GM19193 (cell line): Measurements from ENCODE around the gene KCNJ15.

Experiments
- POLR2A ChIP-seq: IDR thresholded peaks from 4 replicates; pipeline ENCODE4 v1.6.1; 2011; ENCODE audit not compliant: insufficient read depth, insufficient read length; ENCODE audit errors: extremely low read depth

Gene KCNJ15

DNA sequence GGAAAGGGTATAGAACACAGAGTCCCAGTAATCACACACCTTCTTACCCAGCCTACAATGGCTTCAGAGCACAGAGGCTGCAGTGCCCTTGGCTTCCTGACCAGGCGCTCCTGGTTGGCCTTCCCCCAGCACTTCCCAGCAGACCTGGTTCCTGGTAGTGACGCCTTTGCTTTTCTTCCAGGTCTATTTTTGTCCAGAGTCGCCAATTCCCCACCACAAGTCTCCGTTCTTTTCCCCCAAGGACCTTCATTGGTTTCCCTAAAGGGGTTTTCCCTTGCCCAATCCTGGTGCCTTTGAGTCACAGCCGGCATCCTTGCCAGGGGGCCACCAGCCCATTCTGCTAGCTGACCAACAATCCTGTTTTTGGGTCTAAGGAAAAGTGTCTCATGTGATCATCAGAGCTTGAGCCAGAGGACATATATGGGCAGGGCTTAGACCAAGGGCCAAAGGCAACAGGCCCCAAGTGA lies 84.8 kb downstream of the KCNJ15 start:
- no peak for TF ChIP-seq POLR2A

DNA sequence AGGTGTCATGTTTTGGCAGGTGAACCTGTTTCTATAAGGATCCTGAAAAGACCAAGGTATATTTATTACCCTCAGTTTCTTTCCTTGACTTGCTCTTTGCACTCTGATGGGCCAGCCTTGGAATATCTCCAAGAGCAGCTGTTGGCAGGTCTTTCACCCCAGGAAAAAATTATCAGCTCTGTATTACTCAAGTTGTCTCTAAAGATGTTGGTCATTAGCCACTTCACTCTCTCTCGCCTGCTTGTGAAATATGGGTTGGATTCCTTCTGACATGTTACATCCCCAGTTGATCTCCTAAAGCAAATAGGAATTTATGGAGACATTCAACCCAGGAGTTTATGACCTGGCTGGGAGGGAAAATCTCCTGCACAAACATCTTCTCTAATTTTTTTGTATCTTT lies 85.9 kb downstream of the KCNJ15 start:
- no peak for TF ChIP-seq POLR2A

DNA sequence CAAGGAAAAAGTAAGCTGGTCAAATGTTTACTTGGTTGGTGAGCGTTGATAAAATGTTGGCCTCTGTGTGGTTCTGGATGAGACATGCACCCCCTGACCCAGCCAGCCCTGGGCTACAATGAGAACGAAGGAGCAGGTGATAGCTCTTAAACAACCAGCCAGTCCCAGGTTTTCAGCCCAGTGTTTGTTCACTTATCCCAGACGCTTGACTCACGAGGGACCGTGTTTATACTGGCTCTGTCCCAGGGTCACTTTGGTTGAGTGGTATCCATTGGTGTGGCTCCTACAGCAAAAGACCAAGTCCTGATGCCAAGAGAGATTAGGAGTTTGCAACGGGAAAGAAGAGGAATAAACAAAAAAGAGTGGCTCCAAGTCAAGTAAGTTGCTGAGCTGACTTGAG lies 86.9 kb downstream of the KCNJ15 start:
- TF ChIP-seq POLR2A: no peak

DNA sequence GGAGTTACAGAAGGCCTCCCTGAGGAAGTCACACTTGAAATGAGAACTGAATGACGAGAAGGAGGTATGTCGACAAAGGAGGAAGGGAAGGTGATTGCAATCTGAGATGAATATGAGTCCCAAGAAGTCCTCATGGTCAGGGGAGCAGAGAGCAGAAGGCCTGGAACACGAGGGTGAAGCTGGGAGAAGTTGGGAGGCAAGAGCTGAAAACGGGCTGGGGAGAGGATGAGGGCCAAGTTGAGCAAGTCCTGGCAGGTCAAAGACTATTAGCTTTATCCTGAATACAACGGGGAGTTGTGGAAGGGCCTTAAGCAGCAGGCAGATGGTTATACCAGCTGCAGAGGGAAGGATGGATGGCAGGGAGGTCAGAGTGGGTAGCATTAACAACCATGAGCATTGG lies 89.5 kb downstream of the KCNJ15 start:
- TF ChIP-seq POLR2A: no peak

DNA sequence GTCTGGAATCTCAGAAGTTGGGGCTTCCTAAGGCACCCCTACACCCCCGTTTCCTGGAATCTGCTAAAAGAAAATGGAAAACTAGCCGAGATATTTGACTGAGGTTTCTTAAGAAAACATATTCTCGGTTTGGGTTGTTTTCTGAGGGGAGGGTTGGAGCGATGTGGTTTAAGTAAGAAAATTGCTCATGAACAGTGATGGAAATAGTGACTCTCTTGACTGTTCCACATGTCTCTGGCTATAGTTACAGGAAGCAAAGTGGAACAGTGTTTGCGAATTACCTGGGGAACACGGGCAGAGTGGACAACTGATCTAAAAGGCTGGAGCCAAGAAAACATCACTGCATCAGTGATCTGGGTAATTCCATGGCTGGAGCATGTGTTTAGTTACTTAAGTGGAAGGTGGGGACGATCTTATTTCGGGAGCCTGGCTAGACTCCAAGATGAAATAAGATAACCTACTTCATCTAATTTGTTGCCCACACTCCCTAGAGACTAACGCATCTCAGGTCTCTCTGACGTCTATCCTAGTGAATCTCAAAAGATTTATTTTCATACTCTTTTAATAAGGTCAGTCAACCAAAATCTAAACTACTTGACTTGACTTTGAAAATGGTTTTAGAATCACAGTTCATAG lies 92.4 kb downstream of the KCNJ15 start:
- no peak for TF ChIP-seq POLR2A

DNA sequence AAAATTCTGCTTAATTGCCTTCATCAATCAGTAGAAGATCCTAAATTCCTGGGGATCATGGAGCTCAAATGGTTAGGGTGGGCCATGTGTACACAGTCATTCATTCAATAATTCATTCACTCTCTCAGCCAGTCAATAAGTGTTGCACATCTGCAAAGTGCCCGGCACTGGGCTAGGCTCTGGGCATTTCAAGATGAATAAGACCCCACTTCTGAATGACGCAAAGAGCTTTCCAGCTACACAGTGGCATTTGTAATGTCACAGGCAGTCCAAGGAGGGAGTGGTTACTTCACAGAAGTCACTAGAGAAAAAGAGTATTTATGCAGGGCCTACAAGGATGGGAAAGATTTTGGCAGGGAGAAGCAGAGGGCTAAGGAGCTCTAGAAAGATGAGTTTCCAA lies 93.2 kb downstream of the KCNJ15 start:
- no peak for TF ChIP-seq POLR2A

DNA sequence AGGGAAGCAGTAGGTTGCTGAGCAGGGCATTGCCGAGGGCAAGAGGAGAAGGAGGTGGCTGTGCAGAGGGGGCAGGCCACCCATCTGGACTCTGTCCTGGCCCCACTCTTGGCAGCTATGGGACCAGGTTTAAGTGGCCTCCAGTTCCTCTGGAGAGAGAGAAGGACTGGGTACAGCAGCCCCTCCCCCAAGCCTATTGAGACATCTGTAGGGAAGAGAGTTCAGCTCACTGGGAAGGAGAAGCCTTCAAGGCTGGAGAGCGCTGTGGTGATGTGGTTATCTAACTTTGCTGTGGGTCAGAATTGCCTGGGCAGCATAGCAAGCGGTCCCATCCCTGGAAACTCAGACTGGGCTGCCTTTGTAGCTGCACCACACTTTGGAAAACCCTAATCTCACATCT lies 93.9 kb downstream of the KCNJ15 start:
- no peak for TF ChIP-seq POLR2A

DNA sequence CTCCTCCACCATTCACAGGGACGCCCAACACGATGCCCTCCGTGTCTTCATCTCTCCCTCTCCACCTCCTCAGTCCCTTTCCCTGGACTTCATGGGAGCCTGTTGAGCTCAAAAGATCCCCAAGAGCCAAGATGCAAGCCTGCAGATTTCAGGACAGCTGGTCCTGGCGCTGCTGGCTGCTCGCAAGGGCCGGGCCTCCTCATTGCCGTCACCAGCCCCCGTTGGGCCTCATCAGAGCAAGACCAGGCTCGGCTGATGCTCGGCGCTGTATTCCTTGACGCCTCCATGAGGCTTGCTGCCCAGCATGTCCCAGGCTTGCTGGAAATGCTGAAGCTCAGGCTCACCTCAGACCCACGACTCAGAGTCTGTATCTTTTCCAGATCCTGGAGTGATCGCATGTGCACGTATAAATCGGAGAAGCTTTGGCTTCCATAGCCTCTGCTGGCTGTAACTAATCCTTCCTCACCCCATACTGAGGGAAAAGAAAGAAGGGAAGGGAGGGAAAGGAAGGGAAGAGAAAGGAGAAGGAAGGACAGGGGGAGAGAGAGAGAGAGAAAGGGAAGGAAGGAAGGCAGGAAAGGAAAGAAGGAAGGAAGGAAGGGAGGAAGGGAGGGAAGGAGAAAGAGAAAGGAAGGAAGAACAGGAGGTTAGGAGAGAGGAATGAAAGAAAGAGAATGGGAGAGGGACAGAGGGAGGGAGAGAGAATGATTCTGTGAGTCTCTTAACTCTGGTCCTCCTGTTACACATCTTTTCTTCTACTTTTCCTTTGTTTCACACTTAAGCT lies 94.6 kb downstream of the KCNJ15 start:
- no peak for TF ChIP-seq POLR2A

DNA sequence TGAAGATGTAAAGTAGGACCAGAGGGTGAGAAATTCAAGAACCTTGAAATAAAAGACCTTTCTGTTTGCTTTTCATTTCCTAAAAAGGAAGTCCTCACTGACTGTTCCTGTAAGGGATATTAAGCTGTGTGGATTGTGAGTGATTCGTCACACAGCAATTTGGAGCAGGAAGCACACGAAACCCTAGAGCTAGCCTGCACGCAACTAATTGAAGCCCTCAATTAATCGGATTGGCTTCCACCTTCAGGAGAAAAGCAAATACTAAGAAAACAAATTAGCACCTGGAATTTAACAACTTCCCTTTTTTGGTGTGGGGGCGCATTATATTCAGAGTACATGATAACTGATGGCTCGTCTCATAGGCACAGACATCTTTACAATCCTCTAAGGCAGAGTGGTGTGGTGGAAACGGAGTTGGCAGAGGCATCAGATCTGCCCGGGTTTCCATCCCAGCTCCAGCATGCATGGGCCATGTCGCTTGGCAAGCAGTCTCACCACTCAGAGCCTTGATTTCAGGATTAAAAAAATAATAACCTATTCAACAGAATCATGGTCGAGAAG lies 95.2 kb downstream of the KCNJ15 start:
- no peak for TF ChIP-seq POLR2A

DNA sequence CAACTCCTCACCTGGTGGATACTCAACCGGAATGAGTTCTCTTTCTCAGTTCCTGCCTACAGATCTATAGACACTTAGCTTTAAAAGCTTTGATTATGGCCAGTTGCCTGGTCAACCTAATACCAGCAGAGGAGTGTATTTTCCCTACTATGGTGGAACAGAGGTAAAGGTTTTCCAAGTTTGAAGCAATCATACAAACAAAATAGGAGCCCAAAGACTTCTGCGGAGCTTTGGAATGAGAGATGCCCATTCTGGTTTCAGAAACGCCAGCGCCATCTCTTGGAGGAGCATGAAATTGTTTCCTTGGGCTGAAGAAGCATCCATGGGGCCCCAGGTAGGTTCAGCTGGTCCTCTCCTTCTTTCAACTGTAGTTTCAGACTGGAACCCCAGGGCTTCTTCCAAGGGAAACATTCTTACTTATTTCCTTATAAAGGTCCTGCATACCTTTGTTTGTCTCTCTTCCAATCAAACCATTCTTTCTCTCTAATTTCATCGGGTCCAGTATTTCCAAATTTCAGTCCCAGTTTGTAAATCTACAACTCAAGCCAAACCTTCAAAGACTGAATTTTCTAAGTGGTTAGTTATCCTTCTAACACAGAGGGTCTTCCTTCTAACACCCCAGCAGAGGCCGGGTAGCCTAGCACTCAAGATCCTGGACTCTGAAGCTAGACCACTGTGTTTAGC lies 95.9 kb downstream of the KCNJ15 start:
- TF ChIP-seq POLR2A: no peak

DNA sequence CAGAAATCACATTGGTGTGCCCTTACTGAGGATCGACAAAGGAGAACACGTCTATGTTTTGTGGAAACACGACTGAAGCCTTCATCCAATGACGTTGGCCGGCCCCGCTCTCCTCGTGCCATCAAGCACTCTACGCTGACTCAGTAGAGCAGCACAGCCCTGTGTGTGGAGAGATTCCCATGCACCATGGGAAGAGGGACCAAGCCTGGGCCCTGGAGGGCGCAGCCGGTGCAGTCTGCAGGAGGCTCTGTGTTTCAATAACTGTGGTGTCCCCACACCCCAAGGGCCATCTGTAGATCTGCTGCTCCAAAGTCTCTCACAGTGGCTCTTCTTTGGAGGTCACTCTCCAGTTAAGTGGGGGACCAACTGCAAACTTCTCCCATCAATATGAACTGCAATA lies 97.4 kb downstream of the KCNJ15 start:
- TF ChIP-seq POLR2A: no peak

DNA sequence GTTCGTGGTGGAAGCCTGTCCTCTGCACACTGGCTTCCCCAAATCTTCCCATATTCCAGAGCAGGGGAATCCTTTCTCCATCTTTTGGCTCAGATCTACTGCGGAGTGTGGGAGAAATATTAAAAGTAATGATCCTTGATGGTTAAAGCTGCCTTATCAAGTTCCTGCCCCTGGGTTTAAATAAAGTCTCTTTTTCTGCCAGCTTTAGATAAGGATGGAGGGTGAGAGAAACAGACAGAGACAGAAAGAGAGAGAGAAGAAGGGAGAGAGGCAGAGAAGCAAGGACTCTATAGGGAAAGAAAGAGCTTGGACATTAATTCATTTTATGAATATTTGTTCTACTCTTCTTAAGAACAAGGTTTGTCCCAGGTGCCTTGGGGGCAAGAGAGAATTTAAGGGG lies 98.0 kb downstream of the KCNJ15 start:
- no peak for TF ChIP-seq POLR2A

DNA sequence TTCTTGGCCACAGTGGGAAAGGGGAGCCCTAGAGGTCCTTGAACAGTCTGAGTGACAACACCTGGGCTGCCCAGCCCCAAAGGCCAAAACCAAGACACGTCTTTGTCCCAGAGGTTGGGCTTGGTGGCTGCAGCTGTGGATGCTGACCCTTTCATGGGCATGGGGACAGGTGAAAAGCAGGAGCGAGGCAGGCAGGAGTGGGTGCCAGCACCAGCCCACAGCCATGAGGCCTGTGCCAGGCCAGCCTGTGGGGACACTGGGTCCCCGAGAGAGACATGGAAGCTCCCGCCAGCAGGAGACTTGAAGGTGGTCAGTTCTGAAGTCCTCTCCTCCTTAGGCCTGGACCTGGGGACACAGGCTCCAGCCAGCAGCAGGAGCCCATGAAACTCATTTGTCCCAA lies 98.6 kb downstream of the KCNJ15 start:
- TF ChIP-seq POLR2A: no peak

DNA sequence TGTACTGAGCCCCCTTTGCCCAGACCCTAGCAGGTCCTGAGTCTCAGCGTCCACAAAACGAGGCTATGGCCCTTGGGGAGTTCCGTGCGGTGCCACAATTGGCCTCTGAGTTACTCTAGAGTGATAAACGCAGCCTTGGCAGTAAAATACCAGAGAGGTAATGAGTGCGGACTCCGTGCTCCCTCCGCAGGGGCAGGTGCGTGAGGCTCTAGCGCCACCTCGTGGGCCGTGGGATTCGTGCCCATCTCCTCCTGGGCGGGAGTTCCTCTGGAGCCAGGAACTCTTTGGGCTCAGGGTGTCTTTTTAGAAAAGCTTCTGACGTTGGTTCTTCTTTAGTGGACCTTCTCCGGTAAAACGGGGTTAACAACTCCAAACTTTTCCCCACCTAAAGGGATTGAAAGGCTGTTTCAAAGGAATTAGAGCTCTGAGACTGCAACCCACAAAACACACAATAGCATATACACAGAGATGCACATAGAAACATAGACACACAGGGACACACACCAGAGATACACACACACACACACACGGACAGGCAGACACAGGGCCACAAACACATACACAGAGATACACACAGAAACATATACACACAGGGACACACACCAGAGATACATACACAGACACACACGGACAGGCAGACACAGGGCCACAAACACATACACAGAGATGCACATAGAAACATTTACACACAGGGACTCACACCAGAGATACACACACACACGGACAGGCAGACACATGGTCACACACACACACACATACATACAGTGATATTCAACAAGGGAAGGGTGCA lies 99.4 kb downstream of the KCNJ15 start:
- TF ChIP-seq POLR2A: no peak
